GM18870 (cell line): ENCODE measurements around the gene SLC25A22.

Source experiments
- ATAC-seq: cut with Tn5 transposase; IDR thresholded peaks from one replicate; pipeline ENCODE4 v1.9.1; 2021; ENCODE audit warnings: moderate library complexity; ENCODE audit not compliant: unreplicated experiment

The SLC25A22 gene

DNA sequence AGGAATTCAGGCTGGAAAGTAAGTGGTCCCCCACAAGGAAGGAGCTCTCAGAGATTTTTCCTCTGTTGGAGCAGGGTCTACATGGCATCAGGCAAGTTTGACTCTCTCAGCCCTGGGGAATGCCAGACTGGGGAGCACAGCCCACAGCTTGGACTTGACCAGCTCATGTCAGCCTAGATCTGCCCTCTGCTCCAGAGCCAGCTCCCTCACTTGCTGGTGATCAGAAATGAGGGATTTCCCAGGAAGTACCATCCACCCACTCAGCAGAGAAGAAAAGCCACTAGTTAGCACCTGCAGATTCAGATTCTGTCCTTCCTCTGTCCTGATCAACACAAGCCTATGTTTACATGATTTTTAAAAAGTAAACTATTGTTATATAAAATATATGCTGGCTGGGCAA lies 37.8 kb downstream of the SLC25A22 start:
- no peak for ATAC-seq

GRCh38 chr11:749731-750130 lies 48.4 kb downstream of the SLC25A22 start:
- no peak for ATAC-seq

DNA sequence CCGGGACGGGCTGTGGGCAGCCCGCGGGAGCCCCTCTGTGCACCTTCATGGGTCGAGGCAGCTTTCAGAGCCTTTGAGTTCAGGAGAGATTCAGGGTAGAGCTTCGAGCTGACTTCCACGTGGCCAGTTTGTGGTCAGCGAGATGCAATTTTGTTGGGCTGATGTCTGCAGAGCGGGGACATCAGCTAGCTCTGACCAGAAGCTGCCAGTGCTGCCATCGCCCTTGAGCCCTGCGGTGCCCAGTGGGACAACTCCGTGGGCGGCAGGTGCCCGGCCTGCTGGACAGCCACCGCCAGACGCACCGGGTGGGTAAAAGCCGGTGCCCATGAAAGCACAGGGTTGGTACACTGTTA lies 50.1 kb downstream of the SLC25A22 start:
- no peak for ATAC-seq

DNA sequence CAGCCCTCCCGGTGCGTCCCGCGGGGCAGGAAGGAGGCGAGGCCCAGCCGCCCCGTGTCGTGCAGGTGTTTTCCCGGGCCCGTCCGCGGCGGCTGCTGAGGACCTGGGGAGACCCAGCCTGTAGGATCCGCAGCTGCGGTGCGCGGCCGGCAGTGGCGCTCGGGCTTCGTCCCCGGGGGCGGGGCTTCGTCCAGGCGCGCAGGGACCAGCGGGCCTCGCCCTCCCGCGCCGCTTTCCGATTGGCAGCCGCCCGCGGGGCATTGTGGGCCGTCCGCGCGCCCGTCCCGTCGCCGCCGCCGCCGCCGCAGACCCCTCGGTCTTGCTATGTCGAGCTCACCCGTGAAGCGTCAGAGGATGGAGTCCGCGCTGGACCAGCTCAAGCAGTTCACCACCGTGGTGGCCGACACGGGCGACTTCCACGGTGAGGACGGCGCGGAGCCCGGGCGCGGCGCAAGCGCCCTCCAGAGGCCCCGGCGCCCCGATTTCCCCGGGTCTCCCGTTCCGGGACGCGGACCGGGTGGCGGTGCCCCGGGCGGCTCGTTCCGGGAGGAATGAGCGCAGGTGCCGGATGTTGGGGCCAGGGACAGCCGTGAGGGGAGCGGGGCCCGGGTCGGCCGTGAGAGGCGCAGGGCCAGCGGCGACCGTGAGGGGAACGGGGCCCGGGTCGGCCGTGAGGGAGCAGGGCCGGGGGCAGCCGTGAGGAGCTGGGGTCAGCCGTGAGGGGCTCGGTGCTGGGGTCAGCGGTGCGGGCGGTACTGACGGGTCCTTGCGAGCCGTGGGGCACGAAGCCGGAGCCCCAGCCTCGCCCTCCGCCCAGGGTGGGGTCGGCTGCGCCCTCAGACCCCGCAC lies 50.7 kb downstream of the SLC25A22 start, which contains the start of gene TALDO1:
TSS of gene TALDO1 (plus strand) at position 307 of the 849 bp plus-strand sequence. CDS start at position 325, 18 bp downstream.
- peak; percentile 74 for ATAC-seq

DNA sequence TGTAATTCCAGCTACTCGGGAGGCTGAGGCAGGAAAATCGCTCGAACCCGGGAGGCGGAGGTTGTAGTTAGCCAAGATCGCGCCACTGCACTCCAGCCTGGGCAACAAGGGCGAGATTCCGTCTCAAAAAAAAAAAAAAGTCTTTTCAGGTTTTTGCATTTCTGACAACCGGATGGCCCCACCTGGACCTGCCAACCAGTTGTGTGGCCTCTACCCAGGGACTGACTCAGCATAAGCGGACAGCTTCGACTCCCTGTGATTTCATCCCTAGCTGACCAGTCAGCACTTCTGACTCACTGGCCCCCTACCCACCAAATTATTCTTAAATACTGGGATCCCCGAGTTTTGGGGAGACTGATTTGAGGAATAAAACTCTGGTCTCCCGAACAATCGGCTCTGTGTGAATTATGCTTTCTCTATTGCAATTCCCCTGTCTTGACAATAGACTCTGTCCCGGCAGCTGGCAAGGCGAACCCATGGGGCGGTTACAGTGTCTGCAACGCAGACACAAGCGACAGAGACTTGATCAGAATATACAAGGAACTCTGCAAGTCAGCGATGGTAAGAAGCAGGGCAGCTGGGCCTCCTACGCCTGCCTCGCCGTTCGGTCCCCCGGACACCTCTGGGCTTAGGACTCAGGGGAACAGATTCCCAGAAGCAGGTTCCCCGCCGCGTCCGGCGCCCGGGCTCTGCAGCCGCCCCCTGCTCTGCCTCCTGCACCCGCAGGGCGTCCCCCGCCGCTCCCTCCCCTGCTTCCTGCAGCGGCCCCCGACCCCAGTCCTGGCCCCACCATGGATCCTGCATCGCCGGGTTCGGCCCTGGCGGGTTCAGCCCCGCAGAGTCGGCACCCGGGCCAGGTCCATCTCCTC lies 51.6 kb downstream of the SLC25A22 start:
- ATAC-seq: peak; percentile 40

GRCh38 chr11:745428-745827 lies 52.7 kb downstream of the SLC25A22 start:
- no peak for ATAC-seq

DNA sequence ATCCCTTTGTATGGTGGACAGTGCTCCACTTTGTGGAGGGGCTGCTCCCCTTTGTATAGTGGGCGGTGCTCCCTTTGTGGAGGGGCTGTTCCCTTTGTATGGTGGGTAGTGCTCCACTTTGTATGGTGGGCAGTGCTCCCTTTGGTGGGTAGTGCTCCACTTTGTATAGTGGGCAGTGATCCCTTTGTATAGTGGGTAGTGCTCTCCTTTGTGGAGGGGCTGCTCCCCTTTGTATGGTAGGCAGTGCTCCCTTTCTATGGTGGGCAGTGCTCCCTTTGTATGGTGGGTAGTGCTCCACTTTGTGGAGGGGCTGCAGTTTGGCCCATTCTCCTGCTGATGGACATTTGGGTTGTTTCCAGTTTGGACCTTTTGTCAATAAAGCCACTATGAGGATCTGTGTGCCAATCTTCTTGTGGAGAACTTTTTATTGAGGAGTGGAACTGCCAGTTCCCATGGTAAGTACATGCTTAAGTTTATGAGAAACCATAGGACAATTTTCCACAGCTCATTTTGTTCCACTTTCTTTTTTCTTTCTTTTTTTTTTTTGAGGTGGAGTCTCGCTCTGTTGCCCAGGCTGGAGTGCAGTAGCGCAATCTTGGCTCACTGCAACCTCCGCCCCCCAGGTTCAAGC lies 55.4 kb downstream of the SLC25A22 start:
- no peak for ATAC-seq

GRCh38 chr11:742156-742546 lies 55.9 kb downstream of the SLC25A22 start:
- no peak for ATAC-seq
